HEK293T (cell line): Measurements from ENCODE around the gene PTPRH.

Experiments
- ARNT ChIP-seq: fragments of 450-650 bp; IDR thresholded peaks from 2 replicates; pipeline ENCODE4 v1.6.1; 2017; ENCODE audit warnings: mild to moderate bottlenecking
- BHLHE40 ChIP-seq: fragments of 450-650 bp; IDR thresholded peaks from 2 replicates; pipeline ENCODE4 v1.6.1; 2016; ENCODE audit warnings: mild to moderate bottlenecking, moderate library complexity, borderline replicate concordance
- HDGF ChIP-seq: fragments of 450-650 bp; IDR thresholded peaks from 2 replicates; pipeline ENCODE4 v1.6.1; 2017; ENCODE audit warnings: antibody characterized with exemption, borderline replicate concordance
- SUZ12 ChIP-seq: fragments of 450-650 bp; IDR thresholded peaks from 2 replicates; pipeline ENCODE4 v1.6.1; 2016; ENCODE audit warnings: mild to moderate bottlenecking
- ZNF384 ChIP-seq: fragments of 450-650 bp; IDR thresholded peaks from 2 replicates; pipeline ENCODE4 v1.6.1; 2016

DNA sequence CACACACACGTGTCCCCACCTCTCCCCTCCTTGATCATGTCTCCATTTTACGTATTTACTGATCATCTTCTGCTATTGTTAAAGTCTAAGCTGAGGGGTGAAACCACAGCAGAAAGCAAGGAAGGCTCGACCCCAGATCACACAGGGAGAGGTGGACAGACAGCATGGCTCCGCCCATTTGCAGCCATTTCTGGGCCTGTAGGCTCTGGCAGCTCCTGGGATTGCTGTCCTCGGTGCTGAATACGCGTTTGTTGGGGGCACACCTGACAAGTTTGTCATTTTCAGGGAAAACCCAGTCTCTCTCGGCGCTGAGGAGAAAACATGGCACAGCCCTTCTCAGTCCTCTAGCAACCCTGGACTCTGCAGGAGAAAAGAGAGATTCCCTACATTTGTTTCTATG is 11.2 kb upstream of the PTPRH start:
- TF ChIP-seq HDGF: no peak
- no peak for TF ChIP-seq ZNF384
- TF ChIP-seq BHLHE40: no peak
- no peak for TF ChIP-seq ARNT
- TF ChIP-seq SUZ12: no peak
